H1 (cell line): Measurements from ENCODE around the gene MAGI2. TPM values are rescaled to one million over a fixed set of nuclear protein-coding genes. Genes with fewer than 3 reads are reported as not detected.
A peak's percentile ranks its signal among the peaks of the same experiment; 100 is the strongest.

Experiments
- CTCF ChIA-PET: fragments of 300-600 bp; sonication (Branson Sonifier 250); formaldehyde crosslinking; loops from one replicate; lab custom pipeline; 2021; ENCODE audit not compliant: partially characterized antibody; lab: Charles Lee
- POLR2A ChIA-PET: fragments of 300-600 bp; sonication (Branson Sonifier 250); formaldehyde crosslinking; loops from one replicate; lab custom pipeline; 2021; ENCODE audit warnings: inconsistent platforms; ENCODE audit not compliant: partially characterized antibody; lab: Charles Lee
- DNase-seq, 2 experiments: peaks; one replicate each; pipeline versions ENCODE4 v3.0.0 to v3.0.0-alpha.2; 2010 to 2022; ENCODE audit warnings: low spot score in 2 of 2, low read depth in 1 of 2, mixed read lengths in 1 of 2
- FAIRE-seq: peaks from 2 replicates; lab custom pipeline; 2011; peaks lifted over from hg19 to GRCh38; lab: Jason Lieb, UNC
- H2AFZ ChIP-seq: 2 replicates; pipeline ENCODE4 v1.8.1; 2012; ENCODE audit warnings: low read length, inconsistent platforms
- H2AK5ac ChIP-seq: 2 replicates; pipeline ENCODE4 v1.6.1; 2013; ENCODE audit warnings: low read depth, low read length
- H2BK120ac ChIP-seq: replicated peaks from 2 replicates; pipeline ENCODE3; 2013; ENCODE audit warnings: low read depth, low read length, inconsistent platforms
- H2BK12ac ChIP-seq: 2 replicates; pipeline ENCODE4 v1.6.1; 2013; ENCODE audit warnings: low read depth, low read length
- H2BK15ac ChIP-seq: 2 replicates; pipeline ENCODE4 v1.6.1; 2013; ENCODE audit warnings: low read length
- H2BK20ac ChIP-seq: 2 replicates; pipeline ENCODE4 v1.6.1; 2013; ENCODE audit warnings: low read length
- H2BK5ac ChIP-seq: 2 replicates; pipeline ENCODE4 v1.6.1; 2013; ENCODE audit warnings: low read depth, low read length
- H3K14ac ChIP-seq: 2 replicates; pipeline ENCODE4 v1.6.1; 2013; ENCODE audit warnings: inconsistent platforms; ENCODE audit not compliant: insufficient read length
- H3K18ac ChIP-seq: 2 replicates; pipeline ENCODE4 v1.6.1; 2013; ENCODE audit warnings: low read length; ENCODE audit errors: extremely low read depth
- H3K23ac ChIP-seq: 2 replicates; pipeline ENCODE4 v1.6.1; 2013; ENCODE audit warnings: inconsistent platforms; ENCODE audit not compliant: insufficient read length
- H3K23me2 ChIP-seq: 2 replicates; pipeline ENCODE4 v1.6.1; 2013; ENCODE audit warnings: low read depth, low read length
- H3K27ac ChIP-seq: 2 replicates; pipeline ENCODE4 v1.6.1; 2011; ENCODE audit warnings: low read depth, low read length, inconsistent platforms
- H3K27me3 ChIP-seq, 4 experiments: replicated peaks in 1 of 4; 1 replicate in 1 of 4; 2 replicates in 3 of 4; pipeline versions ENCODE4 v1.6.1 to v1.8.1; 2011 to 2013; ENCODE audit warnings: low read length in 3 of 4, mild to moderate bottlenecking in 3 of 4, inconsistent platforms in 2 of 4, mixed read lengths in 2 of 4, moderate library complexity in 1 of 4; ENCODE audit not compliant: control insufficient read depth in 3 of 4, insufficient read depth in 3 of 4; ENCODE audit errors: extremely low read depth in 1 of 4
- H3K36me3 ChIP-seq, 4 experiments: 2 replicates each; pipeline versions ENCODE4 v1.6.1 to v1.8.1; 2011 to 2013; ENCODE audit warnings: mild to moderate bottlenecking in 4 of 4, low read length in 3 of 4, moderate library complexity in 2 of 4, control low read depth in 1 of 4, inconsistent platforms in 1 of 4; ENCODE audit not compliant: insufficient read depth in 4 of 4, control insufficient read depth in 2 of 4
- H3K4ac ChIP-seq: replicated peaks from 2 replicates; pipeline ENCODE3; 2013; ENCODE audit warnings: low read length, low read depth, mixed read lengths, inconsistent platforms; ENCODE audit not compliant: insufficient read length
- H3K4me1 ChIP-seq, 4 experiments: replicated peaks in 1 of 4; 1 replicate in 1 of 4; 2 replicates in 3 of 4; pipeline versions ENCODE4 v1.6.1 to v1.8.1; 2011 to 2013; ENCODE audit warnings: low read length in 3 of 4, inconsistent platforms in 2 of 4, mixed read lengths in 1 of 4; ENCODE audit not compliant: insufficient read depth in 4 of 4, control insufficient read depth in 3 of 4
- H3K4me2 ChIP-seq, 2 experiments: 2 replicates each; pipeline versions ENCODE4 v1.6.1 to v1.8.1; 2011 to 2013; ENCODE audit warnings: low read depth in 2 of 2, low read length in 2 of 2, control low read depth in 1 of 2, inconsistent platforms in 1 of 2, mild to moderate bottlenecking in 1 of 2; ENCODE audit not compliant: insufficient read depth in 1 of 2
- H3K4me3 ChIP-seq, 4 experiments: fragments of 200-600, 300-600 bp in 1 of 4; sonication (generic), shearing (Covaris generic), sonication (Bioruptor Twin) in 1 of 4; 2 replicates each; pipeline versions ENCODE4 v1.5.1 to v1.8.1; 2011 to 2016; ENCODE audit warnings: low read length in 4 of 4, low read depth in 3 of 4, control low read depth in 2 of 4, inconsistent platforms in 2 of 4, mild to moderate bottlenecking in 2 of 4, mixed read lengths in 1 of 4, moderate library complexity in 1 of 4; ENCODE audit not compliant: insufficient read depth in 2 of 4; ENCODE audit errors: extremely low read depth in 1 of 4
- H3K56ac ChIP-seq: replicated peaks from 2 replicates; pipeline ENCODE3; 2013; ENCODE audit warnings: low read depth, mild to moderate bottlenecking, mixed read lengths, low read length, inconsistent platforms; ENCODE audit not compliant: insufficient read length
- H3K79me1 ChIP-seq: 2 replicates; pipeline ENCODE4 v1.6.1; 2013; ENCODE audit warnings: low read depth, low read length, control low read depth
- H3K79me2 ChIP-seq, 2 experiments: 2 replicates each; pipeline versions ENCODE4 v1.6.1 to v1.8.1; 2012 to 2013; ENCODE audit warnings: low read length in 2 of 2, mild to moderate bottlenecking in 2 of 2, inconsistent platforms in 1 of 2; ENCODE audit not compliant: insufficient read depth in 2 of 2, control insufficient read depth in 1 of 2
- H3K9ac ChIP-seq, 4 experiments: replicated peaks in 1 of 4; 1 replicate in 1 of 4; 2 replicates in 3 of 4; pipeline versions ENCODE4 v1.6.1 to v1.8.1; 2011 to 2013; ENCODE audit warnings: low read depth in 3 of 4, low read length in 3 of 4, control low read depth in 2 of 4, mild to moderate bottlenecking in 2 of 4, moderate library complexity in 2 of 4, inconsistent platforms in 1 of 4; ENCODE audit errors: extremely low read depth in 1 of 4
- H3K9me3 ChIP-seq, 2 experiments: 2 replicates each; pipeline versions ENCODE4 v1.6.1 to v1.8.1; 2012 to 2013; ENCODE audit warnings: mild to moderate bottlenecking in 2 of 2, moderate library complexity in 2 of 2, control low read depth in 1 of 2, inconsistent platforms in 1 of 2, low read depth in 1 of 2, low read length in 1 of 2, mixed read lengths in 1 of 2; ENCODE audit not compliant: insufficient read depth in 2 of 2
- H4K20me1 ChIP-seq, 2 experiments: replicated peaks in 1 of 2; 2 replicates each; pipeline versions ENCODE3 to v1.8.1; 2011 to 2013; ENCODE audit warnings: inconsistent platforms in 2 of 2, low read length in 2 of 2, mild to moderate bottlenecking in 1 of 2; ENCODE audit not compliant: insufficient read depth in 2 of 2, control insufficient read depth in 1 of 2
- H4K5ac ChIP-seq: 2 replicates; pipeline ENCODE4 v1.6.1; 2013; ENCODE audit warnings: low read length, low read depth, mixed read lengths, inconsistent platforms; ENCODE audit not compliant: insufficient read length
- H4K8ac ChIP-seq: 2 replicates; pipeline ENCODE4 v1.8.0; 2013; ENCODE audit warnings: mild to moderate bottlenecking, moderate library complexity, low read length, inconsistent platforms; ENCODE audit not compliant: insufficient read depth; ENCODE audit errors: extremely low read depth
- H4K91ac ChIP-seq: replicated peaks from 2 replicates; pipeline ENCODE3; 2013; ENCODE audit warnings: low read length, mixed read lengths, inconsistent platforms; ENCODE audit not compliant: insufficient read length
- MAFK ChIP-seq: IDR thresholded peaks from 2 replicates; pipeline ENCODE4 v1.6.1; 2012; ENCODE audit warnings: low read depth, mild to moderate bottlenecking, improper control_type of control experiment, low read length
- SRF ChIP-seq: IDR thresholded peaks from 2 replicates; pipeline ENCODE4 v1.6.1; 2011; ENCODE audit warnings: mild to moderate bottlenecking, low read depth, low read length, moderate library complexity
- WGBS, 2 experiments: shearing (Covaris generic) in 1 of 2; methylation state at CpG; one replicate each; pipeline versions ENCODE4 v1.1.6 to v1.1.7; 2013 to 2015; ENCODE audit warnings: low lambda C conversion rate in 2 of 2, mixed read lengths in 2 of 2, inconsistent platforms in 1 of 2, low coverage in 1 of 2, missing lambda C conversion rate in 1 of 2; ENCODE audit not compliant: insufficient replicate concordance in 2 of 2, insufficient coverage in 1 of 2, insufficient read length in 1 of 2; ENCODE audit errors: extremely low coverage in 1 of 2, missing lambda C conversion rate in 1 of 2; 5-methylcytosine and 5-hydroxymethylcytosine counted together
- polyA plus RNA-seq, 7 experiments: library from polyadenylated mRNA; depleted of rRNA in 3 of 7; stranded (reverse) in 5 of 7; unstranded in 2 of 7; fragments of >200 nt in 5 of 7; fragments of 200-250 nt in 2 of 7; gene quantifications; 1 replicate in 5 of 7; 2 replicates in 1 of 7; 4 replicates in 1 of 7; pipeline versions ENCODE4 v1.2.1 to v1.2.3, GENCODE V29; 2011 to 2013; ENCODE audit warnings: missing spikeins in 2 of 7, mixed read lengths in 2 of 7
- total RNA-seq: library from RNA; stranded (reverse); fragmentation: NEBNext Ultra II Directional; extraction: Animal tissue kit (Norgen Biotek cat#: 25700); gene quantifications from 2 replicates; pipeline ENCODE4 v1.2.1, GENCODE V29; 2021
- TF ChIP-seq, protein P1 (sequence below): IDR thresholded peaks from 2 replicates; pipeline ENCODE4 v1.6.1; 2012; ENCODE audit warnings: inconsistent platforms

The MAGI2 gene
- total and polyA plus RNA-seq, 2 of the 8 experiments (the other 6 are each of a cell fraction or from before 2014, with no cell fraction given), result 6.0 to 27.3 TPM

DNA sequence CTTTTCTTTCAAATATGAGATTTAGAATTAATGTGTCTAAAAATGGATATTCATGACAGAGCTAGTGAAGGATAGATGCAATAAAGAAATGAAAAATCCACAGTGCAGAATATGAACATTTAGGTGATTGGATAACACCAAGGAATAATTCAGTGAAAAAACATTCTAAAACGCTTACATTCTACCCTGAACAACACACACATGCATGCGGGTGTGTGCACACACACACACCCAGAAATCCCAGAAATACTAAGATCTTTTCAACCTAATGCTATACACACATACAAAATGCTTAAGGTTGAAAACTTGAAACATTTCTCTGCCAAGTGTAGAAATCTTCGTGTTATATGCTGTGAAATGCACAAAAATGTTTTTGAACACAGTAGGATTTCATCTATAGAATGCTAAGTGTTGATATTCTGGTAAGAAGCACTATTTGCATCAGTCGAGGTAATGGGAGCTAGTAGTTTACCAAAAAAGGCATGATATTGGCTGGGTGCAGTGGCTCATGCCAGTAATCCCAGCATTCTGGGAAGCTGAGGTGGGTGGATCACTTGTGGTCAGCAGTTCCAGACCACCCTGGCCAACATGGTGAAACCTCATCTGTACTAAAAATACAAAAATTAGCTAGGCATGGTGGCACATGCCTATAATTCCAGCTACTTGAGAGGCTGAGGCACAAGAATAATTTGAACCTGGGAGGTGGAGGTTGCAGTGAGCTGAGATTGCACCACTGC is 1054.3 kb downstream of the MAGI2 start:
- Histone ChIP-seq H2AFZ (no peak overlapping the region), H3K14ac (no peak overlapping the region), H3K79me1 (no peaks in the 10 kb centered on the region), H2AK5ac (no peak overlapping the region), H3K36me3 (no peaks in the 10 kb centered on the region), H2BK120ac (peak overlapping the region; percentile 96), H2BK15ac (no peak overlapping the region), H3K9ac (no peak overlapping the region; a peak in 1 of 7 replicates), H3K4me3 (no peak overlapping the region; a peak in 1 of 8 replicates), H3K79me2 (no peaks in the 10 kb centered on the region), H4K8ac (no peak overlapping the region), H4K91ac (no peak overlapping the region), H2BK5ac (peak overlapping the region; percentile 45; the same call in 1 of the 2 replicates), H3K4me2 (peak overlapping the region in 1 of 2 experiments; percentile 55; a peak in 1 of 4 replicates), H3K4me1 (peaks cover 7 to 25% (median 16%) of the 10 kb centered on the region in 4 experiments), H3K18ac (peak overlapping the region; percentile 11; the same call in 1 of the 2 replicates), H3K27ac (no peak overlapping the region), H3K23ac (peak overlapping the region; percentile 54), H3K23me2 (0 out of 2 replicates have a peak, but pooled peaks cover 3% of the 10 kb centered on the region), H3K56ac (peak overlapping the region; percentile 39), H3K4ac (no peak overlapping the region), H4K20me1 (peaks cover 0 to 3% of the 10 kb centered on the region in 2 experiments), H3K9me3 (no peaks in the 10 kb centered on the region), H2BK12ac (peak overlapping the region; percentile 69), H4K5ac (peak overlapping the region; percentile 75), H2BK20ac (0 out of 2 replicates have a peak overlapping the region, but pooled peaks have one; percentile 21), H3K27me3 (no peaks in the 10 kb centered on the region)
- FAIRE-seq, result no peak
- no peak for DNase-seq
- TF ChIP-seq SRF (peak; percentile 57; the same call in 1 of the 2 replicates), MAFK (no peak)
- TF ChIP-seq, protein P1, sequence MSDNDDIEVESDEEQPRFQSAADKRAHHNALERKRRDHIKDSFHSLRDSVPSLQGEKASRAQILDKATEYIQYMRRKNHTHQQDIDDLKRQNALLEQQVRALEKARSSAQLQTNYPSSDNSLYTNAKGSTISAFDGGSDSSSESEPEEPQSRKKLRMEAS, result no peak
- ChIA-PET CTCF (interaction anchor here (0.7 to 1.6 kb wide), 4 partner anchors 21 to 369 kb away, joined by 3 to 5 read pairs (median 4); no protein-coding TSS in a partner anchor), POLR2A (no interaction called here)
- 71% methylated on average over 4 of the region's 4 CpGs; no CpG with 5 or more reads in 1 of the 2 experiments for WGBS, 2 experiments
